ENCODE data around the gene PIH1D2. TPM values are rescaled to one million over a fixed set of nuclear protein-coding genes. Genes with fewer than 3 reads are reported as not detected.

PIH1D2 gene
- total and polyA plus RNA-seq, 2 of the 4 experiments (the other 2 are of a cell fraction), result 1.1 TPM

GRCh38 chr11:112042961-112043304 is 30.9 kb downstream of the PIH1D2 start:
- no peaks in the 10 kb centered on the region for H3K9me1 ChIP-seq (ENCODE audit: insufficient read depth, low read length)

More at GRCh38 chr11:112042961-112043304, 30.9 kb downstream of the PIH1D2 start:
- POLR2A ChIA-PET (ENCODE audit: unreplicated experiment), result no interaction called here
- H4K20me1 ChIP-seq (ENCODE audit: insufficient read depth, low read length), result no peaks in the 10 kb centered on the region
- H3K4me1 ChIP-seq (ENCODE audit: control insufficient read depth, insufficient read depth, low read length), result no peaks in the 10 kb centered on the region
- H2AFZ ChIP-seq (replicated peaks; ENCODE audit: low read length, poor library complexity), result no peak overlapping the region
- peaks cover 13% of the 10 kb centered on the region for H3K36me3 ChIP-seq (ENCODE audit: control insufficient read depth, insufficient read depth, low read length)
- H2AK9ac ChIP-seq (replicated peaks; ENCODE audit: low read depth, low read length, poor library complexity), result no peak overlapping the region
- H4K8ac ChIP-seq (ENCODE audit: low read depth in 2 of 2, low read length in 2 of 2), result no peak overlapping the region
- H3K27me3 ChIP-seq (ENCODE audit: control insufficient read depth, insufficient read depth, low read length), result no peaks in the 10 kb centered on the region
- 0 out of 4 replicates have a peak, but pooled peaks cover 0 to 4% of the 10 kb centered on the region in 2 experiments for H3K79me1 ChIP-seq (ENCODE audit: low read depth in 1 of 2, low read length in 2 of 2)
- H3K9me3 ChIP-seq (ENCODE audit: control insufficient read depth, insufficient read depth, low read length), result no peaks in the 10 kb centered on the region
- no TSS peak for BruUV-seq (replicated peaks)
- DNase-seq, result no peak
- ATAC-seq (ENCODE audit: low read depth), result no peak
- no peak overlapping the region for H3K27ac ChIP-seq (ENCODE audit: insufficient read depth, low read length)
- H2BK20ac ChIP-seq (ENCODE audit: low read depth, low read length), result no peak overlapping the region
- no peak overlapping the region for H3K9ac ChIP-seq (ENCODE audit: low read depth, low read length)
- no peak overlapping the region for H3K56ac ChIP-seq (ENCODE audit: extremely low read depth, insufficient read depth, low read length)
- H3K23ac ChIP-seq (ENCODE audit: low read depth, low read length), result no peak overlapping the region
- CTCF ChIA-PET, result no interaction called here
- H2BK15ac ChIP-seq (ENCODE audit: low read depth, low read length), result no peak overlapping the region
- H3K14ac ChIP-seq (replicated peaks; ENCODE audit: low read depth, low read length), result no peak overlapping the region
- H3K4me2 ChIP-seq (ENCODE audit: low read depth, low read length), result no peak overlapping the region
- intact Hi-C loops (cut with micrococcal nuclease), result no loop called here
- no peak overlapping the region for H2BK120ac ChIP-seq (ENCODE audit: low read depth, low read length)
- TF ChIP-seq BHLHE40 (IDR thresholded peaks at IDR 0.05; ENCODE audit: low read depth, low read length), result no peak
- no peak for TF ChIP-seq POLR2A (IDR thresholded peaks at IDR 0.05; ENCODE audit: low read depth, low read length)
- TF ChIP-seq NFE2L2 (IDR thresholded peaks at IDR 0.05; ENCODE audit: low read depth, low read length), result no peak
- TF ChIP-seq MXI1 (IDR thresholded peaks at IDR 0.05; ENCODE audit: borderline replicate concordance, low read depth, low read length), result no peak
- TF ChIP-seq CHD1 (IDR thresholded peaks at IDR 0.05; ENCODE audit: low read depth, low read length), result no peak
- no peak for TF ChIP-seq MAFK (IDR thresholded peaks at IDR 0.05; ENCODE audit: low read depth, low read length)
- TF ChIP-seq CTCF (conservative IDR thresholded peaks at IDR 0.05; ENCODE audit: low read depth, low read length), result no peak
- TF ChIP-seq RFX5 (IDR thresholded peaks at IDR 0.05; ENCODE audit: low read depth, low read length), result no peak
- no peak for TF ChIP-seq RCOR1 (IDR thresholded peaks at IDR 0.05; ENCODE audit: insufficient replicate concordance, low read length)
- no peak for TF ChIP-seq USF2 (IDR thresholded peaks at IDR 0.05; ENCODE audit: low read depth, low read length)
- TF ChIP-seq MAZ (IDR thresholded peaks at IDR 0.05; ENCODE audit: borderline replicate concordance, low read depth, low read length), result no peak
- TF ChIP-seq ELK1 (IDR thresholded peaks at IDR 0.05; ENCODE audit: borderline replicate concordance, low read depth, low read length), result no peak
- TF ChIP-seq FOS (IDR thresholded peaks at IDR 0.05; ENCODE audit: low read depth, low read length), result no peak
- no peak for TF ChIP-seq SMC3 (IDR thresholded peaks at IDR 0.05; ENCODE audit: low read depth, low read length)
- TF ChIP-seq CEBPB (IDR thresholded peaks at IDR 0.05; ENCODE audit: low read depth, low read length), result no peak
- H3K4ac ChIP-seq (ENCODE audit: low read depth, low read length), result no peak overlapping the region
- no peak overlapping the region for H2BK5ac ChIP-seq (ENCODE audit: low read depth, low read length, poor library complexity, severe bottlenecking)
- no CpG with 5 or more reads among the region's 2 CpGs for WGBS, 2 experiments (ENCODE audit: extremely low coverage in 2 of 2, insufficient read length in 1 of 2)
- no peak overlapping the region for H4K5ac ChIP-seq (ENCODE audit: low read depth, low read length)
- dilution Hi-C loops (cut with HindIII; ENCODE audit: low sequenced_read_pairs, unreplicated experiment), result no loop called here
- no peak overlapping the region for H3K18ac ChIP-seq (ENCODE audit: low read depth, low read length)
- no peak overlapping the region for H2AK5ac ChIP-seq (ENCODE audit: low read depth, low read length)
- H4K91ac ChIP-seq (ENCODE audit: insufficient read depth, low read depth, low read length), result no peak overlapping the region
- in situ Hi-C loops (cut with MboI; ENCODE audit: low sequenced_read_pairs), result no loop called here
- H3K4me3 ChIP-seq (ENCODE audit: insufficient read depth, low read depth, low read length), result no peak overlapping the region
